OCI-LY1 (cell line): ENCODE data around the gene UQCRFS1.
A peak's percentile ranks its signal among the peaks of the same experiment; 100 is the strongest.

ENCODE experiments used
- CTCF ChIP-seq: fragments of 200-600 bp; sonication (generic), shearing (Covaris generic); IDR thresholded peaks from 2 replicates; pipeline ENCODE4 v1.5.1; 2017; ENCODE audit warnings: mild to moderate bottlenecking, antibody characterized with exemption, low read length, moderate library complexity, mixed read lengths
- EZH2 ChIP-seq: fragments of 200-600 bp; sonication (generic), shearing (Covaris generic); IDR thresholded peaks from 2 replicates; pipeline ENCODE4 v1.8.0; 2017; ENCODE audit warnings: borderline replicate concordance, mixed run types, mild to moderate bottlenecking, antibody characterized with exemption, low read length, moderate library complexity, mixed read lengths

DNA sequence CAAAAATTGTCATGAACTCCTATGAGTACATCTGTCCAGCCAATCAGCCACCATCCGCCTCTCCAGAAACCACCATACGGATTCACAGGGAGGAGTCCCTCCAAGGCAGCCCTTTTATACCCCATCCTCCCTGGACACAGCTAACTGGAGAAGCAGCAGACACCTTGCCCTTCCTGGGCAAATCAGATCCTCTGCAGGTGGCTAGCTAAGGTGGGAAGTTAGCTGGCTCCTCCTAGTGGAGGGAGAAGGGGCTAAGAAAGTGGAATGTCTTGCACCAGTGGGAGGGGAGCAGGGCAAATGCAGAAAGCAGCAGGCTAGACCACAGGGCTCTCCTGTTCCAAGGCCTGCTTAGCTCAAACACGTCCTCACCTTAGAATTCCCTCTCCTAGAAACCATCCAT, 46.2 kb upstream of the UQCRFS1 start:
- TF ChIP-seq CTCF (peak; percentile 37; the same call in 1 of the 2 replicates), EZH2 (no peak)
